Gastroesophageal sphincter (tissue), 4 donors: ENCODE measurements around the gene JARID2. TPM values are rescaled to one million over a fixed set of nuclear protein-coding genes. Genes with fewer than 3 reads are reported as not detected.

Source experiments
- ATAC-seq: fragments of 150-250 bp; one replicate; pipeline ENCODE4 v1.9.1; 2016; ENCODE audit warnings: mild to moderate bottlenecking, moderate library complexity
- H3K27ac ChIP-seq, 4 donors: fragments of 200-600 bp; sonication (generic) in 3 of 4; 1 replicate in 3 of 4; 2 replicates in 1 of 4; pipeline ENCODE4 v1.5.1; 2016 to 2019
- H3K27me3 ChIP-seq: fragments of 200-600 bp; sonication (generic); one replicate; pipeline ENCODE4 v1.5.1; 2019
- H3K36me3 ChIP-seq, 2 donors: fragments of 200-600 bp; sonication (generic); one replicate each; pipeline ENCODE4 v1.5.1; 2019; ENCODE audit warnings: control low read depth in 1 of 2
- H3K4me1 ChIP-seq, 3 donors: fragments of 200-600 bp; sonication (generic); 1 replicate in 2 of 3; 2 replicates in 1 of 3; pipeline ENCODE4 v1.5.1; 2016 to 2019; ENCODE audit warnings: control low read depth in 2 of 3
- H3K4me3 ChIP-seq, 2 donors: fragments of 200-600 bp; sonication (generic); one replicate each; pipeline ENCODE4 v1.5.1; 2019; ENCODE audit warnings: mild to moderate bottlenecking in 1 of 2, moderate library complexity in 1 of 2
- H3K9me3 ChIP-seq, 3 donors: fragments of 200-600 bp; sonication (generic); one replicate each; pipeline ENCODE4 v1.5.1; 2017 to 2019; ENCODE audit warnings: control low read depth in 2 of 3
- CTCF ChIP-seq, 4 experiments: fragments of 200-600 bp in 2 of 4; fragments of 450-650 bp in 2 of 4; sonication (generic) in 1 of 4; IDR thresholded peaks; one replicate each; pipeline ENCODE4 v1.5.1; 2017 to 2019; ENCODE audit warnings: antibody characterized with exemption in 4 of 4, mild to moderate bottlenecking in 2 of 4, moderate library complexity in 2 of 4
- EP300 ChIP-seq: sonication (generic); formaldehyde crosslinking; IDR thresholded peaks from one replicate; pipeline ENCODE4 v1.6.1; 2017; ENCODE audit warnings: antibody characterized with exemption, mild to moderate bottlenecking
- POLR2A ChIP-seq, 2 donors: fragments of 450-650 bp; IDR thresholded peaks; one replicate each; pipeline ENCODE4 v1.6.1; 2017; ENCODE audit warnings: antibody characterized with exemption in 2 of 2, mild to moderate bottlenecking in 2 of 2, moderate library complexity in 1 of 2
- POLR2AphosphoS5 ChIP-seq: sonication (generic); formaldehyde crosslinking; IDR thresholded peaks from one replicate; pipeline ENCODE4 v1.6.1; 2017; ENCODE audit warnings: antibody characterized with exemption
- WGBS, 2 donors: methylation state at CpG; one replicate each; pipeline ENCODE4 v1.1.5; 2018; ENCODE audit warnings: low coverage in 1 of 2; 5-methylcytosine and 5-hydroxymethylcytosine counted together
- total RNA-seq, 4 donors: library from RNA; depleted of rRNA; stranded (reverse); fragments of >200 nt; gene quantifications; one replicate each; pipeline ENCODE4 v1.1.0, GENCODE V29; 2016

The JARID2 gene
- total RNA-seq, 4 donors from 2014 or later: 6.8 to 12.3 (median 8.5) TPM

- no peak for ATAC-seq
- 78 to 88% methylated on average over 4 to 7 of the region's 7 CpGs for WGBS, 2 donors
- TF ChIP-seq EP300 (no peak), CTCF (IDR thresholded peaks at IDR 0.05) (no peak), POLR2AphosphoS5 (no peak)
- peaks cover 0 to 8% (median 0%) of the 10 kb centered on the region in 3 donors for H3K4me1 ChIP-seq
- no peak overlapping the region for H3K27ac ChIP-seq
- H3K9me3 ChIP-seq: no peaks in the 10 kb centered on the region
- no peaks in the 10 kb centered on the region for H3K36me3 ChIP-seq
- no peak overlapping the region for H3K4me3 ChIP-seq
- H3K27me3 ChIP-seq: no peaks in the 10 kb centered on the region
Measured at GRCh38 chr6:15382089-15382488, 136.2 kb downstream of the JARID2 start.

GRCh38 chr6:15382712-15383111, 136.8 kb downstream of the JARID2 start:
- no peaks in the 10 kb centered on the region for H3K27me3 ChIP-seq
- 91 to 94% methylated on average over 8 of the region's 8 CpGs for WGBS, 2 donors
- H3K4me3 ChIP-seq: no peak overlapping the region
- H3K27ac ChIP-seq: no peak overlapping the region
- no peak for ATAC-seq
- no peak for TF ChIP-seq POLR2A (IDR thresholded peaks at IDR 0.05)
- no peak for TF ChIP-seq POLR2AphosphoS5
- no peak for TF ChIP-seq EP300
- TF ChIP-seq CTCF (IDR thresholded peaks at IDR 0.05): no peak
- H3K9me3 ChIP-seq: no peaks in the 10 kb centered on the region
- no peaks in the 10 kb centered on the region for H3K36me3 ChIP-seq
- peaks cover 0 to 8% (median 0%) of the 10 kb centered on the region in 3 donors for H3K4me1 ChIP-seq

- Histone ChIP-seq H3K4me1 (peaks cover 0 to 25% (median 12%) of the 10 kb centered on the region in 3 donors), H3K27me3 (no peaks in the 10 kb centered on the region), H3K36me3 (no peaks in the 10 kb centered on the region), H3K27ac (no peak overlapping the region), H3K4me3 (no peak overlapping the region), H3K9me3 (no peaks in the 10 kb centered on the region)
- ATAC-seq: no peak
- WGBS, 2 donors: 63 to 84% methylated on average over 4 of the region's 4 CpGs
- no peak for TF ChIP-seq POLR2A (IDR thresholded peaks at IDR 0.05)
- no peak for TF ChIP-seq EP300
Measured at GRCh38 chr6:15384901-15385300, 139.0 kb downstream of the JARID2 start.

GRCh38 chr6:15385521-15385920, 139.7 kb downstream of the JARID2 start:
- no peak for ATAC-seq
- no peaks in the 10 kb centered on the region for H3K9me3 ChIP-seq
- H3K4me3 ChIP-seq: no peak overlapping the region
- WGBS, 2 donors: 88 to 94% methylated on average over 6 of the region's 6 CpGs
- no peak overlapping the region for H3K27ac ChIP-seq
- no peaks in the 10 kb centered on the region for H3K27me3 ChIP-seq
- peaks cover 3 to 31% (median 19%) of the 10 kb centered on the region in 3 donors for H3K4me1 ChIP-seq
- TF ChIP-seq POLR2A (IDR thresholded peaks at IDR 0.05): no peak
- TF ChIP-seq CTCF (IDR thresholded peaks at IDR 0.05): no peak
- no peak for TF ChIP-seq POLR2AphosphoS5
- no peak for TF ChIP-seq EP300
- no peaks in the 10 kb centered on the region for H3K36me3 ChIP-seq

GRCh38 chr6:15386110-15386755, 140.4 kb downstream of the JARID2 start:
- no peaks in the 10 kb centered on the region for H3K36me3 ChIP-seq
- TF ChIP-seq POLR2AphosphoS5: no peak
- TF ChIP-seq POLR2A (IDR thresholded peaks at IDR 0.05): no peak
- TF ChIP-seq EP300: no peak
- WGBS, 2 donors: 93 to 100% methylated on average over 2 to 6 of the region's 7 CpGs

GRCh38 chr6:15386756-15387112, 140.9 kb downstream of the JARID2 start:
- peaks cover 3 to 43% (median 25%) of the 10 kb centered on the region in 3 donors for H3K4me1 ChIP-seq
- no peak for TF ChIP-seq EP300
- no peak for TF ChIP-seq CTCF (IDR thresholded peaks at IDR 0.05)
- TF ChIP-seq POLR2A (IDR thresholded peaks at IDR 0.05): no peak
- H3K4me3 ChIP-seq: no peak overlapping the region
- no peaks in the 10 kb centered on the region for H3K36me3 ChIP-seq
- ATAC-seq: no peak
- 82 to 93% methylated on average over 3 of the region's 3 CpGs for WGBS, 2 donors
- no peaks in the 10 kb centered on the region for H3K27me3 ChIP-seq
- H3K27ac ChIP-seq: no peak overlapping the region
- no peaks in the 10 kb centered on the region for H3K9me3 ChIP-seq

More at GRCh38 chr6:15386110-15386755, 140.4 kb downstream of the JARID2 start:
- no peak overlapping the region for H3K27ac ChIP-seq
- no peak for ATAC-seq
- H3K4me3 ChIP-seq: no peak overlapping the region
- H3K9me3 ChIP-seq: no peaks in the 10 kb centered on the region
- H3K4me1 ChIP-seq: peaks cover 3 to 38% (median 20%) of the 10 kb centered on the region in 3 donors
- H3K27me3 ChIP-seq: no peaks in the 10 kb centered on the region
